GM19324 (cell line): ENCODE data around the gene OR51F2.
"Not testable (repeated sequence)": the region's sequence is repeated elsewhere in the genome, so short reads cannot be mapped to it uniquely, and the experiment has no call there.

Experiments used
- ATAC-seq: cut with Tn5 transposase; IDR thresholded peaks from one replicate; pipeline ENCODE4 v1.9.1; 2021; ENCODE audit warnings: mild to moderate bottlenecking, moderate library complexity; ENCODE audit not compliant: unreplicated experiment, low FRiP score

The OR51F2 gene

GRCh38 chr11:4821021-4821420, at the start of gene OR51F2:
OR51F2 (plus strand) TSS chr11:4821321; CDS start chr11:4821422, 101 bp downstream.
- ATAC-seq: no peak

GRCh38 chr11:4782454-4782853, 38.7 kb upstream of the OR51F2 start:
- ATAC-seq: no peak

- ATAC-seq: no peak
Measured at GRCh38 chr11:4797206-4797605, 23.9 kb upstream of the OR51F2 start.

GRCh38 chr11:4798427-4799183, 22.5 kb upstream of the OR51F2 start:
- no peak for ATAC-seq

- not testable (repeated sequence) for ATAC-seq
Measured at GRCh38 chr11:4801316-4801715, 19.8 kb upstream of the OR51F2 start.

GRCh38 chr11:4804280-4804679, 16.8 kb upstream of the OR51F2 start, which contains the start of gene OR52R1:
OR52R1 (minus strand) TSS chr11:4804380; CDS start chr11:4804380, 0 bp downstream.
- no peak for ATAC-seq

- ATAC-seq: no peak
Measured at GRCh38 chr11:4808476-4808875, 12.6 kb upstream of the OR51F2 start.

GRCh38 chr11:4809246-4809645, 11.9 kb upstream of the OR51F2 start:
- no peak for ATAC-seq

GRCh38 chr11:4825132-4825531, 4.0 kb downstream of the OR51F2 start:
- no peak for ATAC-seq

- ATAC-seq: no peak
Measured at GRCh38 chr11:4826425-4826824, 5.3 kb downstream of the OR51F2 start.

GRCh38 chr11:4830346-4830745, 9.2 kb downstream of the OR51F2 start:
- ATAC-seq: no peak

- no peak for ATAC-seq
Measured at GRCh38 chr11:4830909-4831308, 9.8 kb downstream of the OR51F2 start.

- ATAC-seq: no peak
Measured at GRCh38 chr11:4839851-4840549, 18.9 kb downstream of the OR51F2 start.

- no peak for ATAC-seq
Measured at GRCh38 chr11:4848908-4849532, 27.9 kb downstream of the OR51F2 start, which contains the start of gene OR51S1. OR51S1 (minus strand) TSS chr11:4849208; CDS start chr11:4849208, 0 bp downstream.

GRCh38 chr11:4851033-4851432, 29.9 kb downstream of the OR51F2 start:
- no peak for ATAC-seq

- ATAC-seq: not testable (repeated sequence)
Measured at GRCh38 chr11:4854286-4854685, 33.2 kb downstream of the OR51F2 start.

- no peak for ATAC-seq
Measured at GRCh38 chr11:4862447-4863236, 41.5 kb downstream of the OR51F2 start.

GRCh38 chr11:4863876-4864275, 42.8 kb downstream of the OR51F2 start:
- ATAC-seq: no peak

GRCh38 chr11:4865855-4866254, 44.7 kb downstream of the OR51F2 start:
- ATAC-seq: no peak
